ENCODE data around the gene MRC2. TPM values are rescaled to one million over a fixed set of nuclear protein-coding genes. Genes with fewer than 3 reads are reported as not detected.

The MRC2 gene
- total RNA-seq, 1 donor from 2014 or later = 45.9 TPM

DNA sequence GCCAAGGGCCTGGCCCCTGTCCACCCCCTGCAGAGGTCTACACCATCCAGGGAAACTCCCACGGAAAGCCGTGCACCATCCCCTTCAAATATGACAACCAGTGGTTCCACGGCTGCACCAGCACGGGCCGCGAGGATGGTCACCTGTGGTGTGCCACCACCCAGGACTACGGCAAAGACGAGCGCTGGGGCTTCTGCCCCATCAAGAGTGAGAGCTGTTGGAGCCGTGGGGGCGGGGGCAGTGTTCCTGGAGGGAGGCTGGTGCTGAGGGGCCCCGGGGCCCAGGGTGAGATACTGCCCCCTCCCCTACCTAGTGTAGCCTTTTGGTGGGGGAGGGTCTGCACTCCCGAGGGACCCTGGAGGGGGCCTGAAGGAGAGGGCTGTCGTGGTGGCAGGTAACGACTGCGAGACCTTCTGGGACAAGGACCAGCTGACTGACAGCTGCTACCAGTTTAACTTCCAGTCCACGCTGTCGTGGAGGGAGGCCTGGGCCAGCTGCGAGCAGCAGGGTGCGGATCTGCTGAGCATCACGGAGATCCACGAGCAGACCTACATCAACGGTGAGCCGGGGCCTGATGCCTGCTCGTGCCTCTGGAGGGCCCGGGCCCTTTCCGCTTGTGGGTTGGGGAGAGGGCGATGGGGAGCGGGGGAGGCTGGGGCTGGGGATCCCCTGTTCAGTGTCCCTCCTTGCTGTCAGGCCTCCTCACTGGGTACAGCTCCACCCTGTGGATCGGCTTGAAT lies 38.8 kb downstream of the MRC2 start:
- no peak for DNase-seq (ENCODE audit: low read depth)
- TF ChIP-seq, protein P1, sequence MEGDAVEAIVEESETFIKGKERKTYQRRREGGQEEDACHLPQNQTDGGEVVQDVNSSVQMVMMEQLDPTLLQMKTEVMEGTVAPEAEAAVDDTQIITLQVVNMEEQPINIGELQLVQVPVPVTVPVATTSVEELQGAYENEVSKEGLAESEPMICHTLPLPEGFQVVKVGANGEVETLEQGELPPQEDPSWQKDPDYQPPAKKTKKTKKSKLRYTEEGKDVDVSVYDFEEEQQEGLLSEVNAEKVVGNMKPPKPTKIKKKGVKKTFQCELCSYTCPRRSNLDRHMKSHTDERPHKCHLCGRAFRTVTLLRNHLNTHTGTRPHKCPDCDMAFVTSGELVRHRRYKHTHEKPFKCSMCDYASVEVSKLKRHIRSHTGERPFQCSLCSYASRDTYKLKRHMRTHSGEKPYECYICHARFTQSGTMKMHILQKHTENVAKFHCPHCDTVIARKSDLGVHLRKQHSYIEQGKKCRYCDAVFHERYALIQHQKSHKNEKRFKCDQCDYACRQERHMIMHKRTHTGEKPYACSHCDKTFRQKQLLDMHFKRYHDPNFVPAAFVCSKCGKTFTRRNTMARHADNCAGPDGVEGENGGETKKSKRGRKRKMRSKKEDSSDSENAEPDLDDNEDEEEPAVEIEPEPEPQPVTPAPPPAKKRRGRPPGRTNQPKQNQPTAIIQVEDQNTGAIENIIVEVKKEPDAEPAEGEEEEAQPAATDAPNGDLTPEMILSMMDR (IDR thresholded peaks at IDR 0.05; ENCODE audit: insufficient read depth, low read length, poor library complexity, severe bottlenecking) = no peak
- no peak overlapping the region for H3K4me3 ChIP-seq (ENCODE audit: low read depth, low read length)
- no peaks in the 10 kb centered on the region for H3K36me3 ChIP-seq (ENCODE audit: control insufficient read depth, insufficient read depth, low read length)
- H3K27me3 ChIP-seq (ENCODE audit: control insufficient read depth, insufficient read depth, low read length) = no peaks in the 10 kb centered on the region

- Histone ChIP-seq H3K4me3 (ENCODE audit: low read depth, low read length) (no peak overlapping the region), H3K36me3 (ENCODE audit: control insufficient read depth, insufficient read depth, low read length) (no peaks in the 10 kb centered on the region), H3K27me3 (ENCODE audit: control insufficient read depth, insufficient read depth, low read length) (no peaks in the 10 kb centered on the region)
- DNase-seq (ENCODE audit: low read depth) = no peak
- TF ChIP-seq, protein P1 (IDR thresholded peaks at IDR 0.05; ENCODE audit: insufficient read depth, low read length, poor library complexity, severe bottlenecking) = no peak
These were observed 39.5 kb downstream of the MRC2 start for GRCh38 chr17:62666801-62667591.

DNA sequence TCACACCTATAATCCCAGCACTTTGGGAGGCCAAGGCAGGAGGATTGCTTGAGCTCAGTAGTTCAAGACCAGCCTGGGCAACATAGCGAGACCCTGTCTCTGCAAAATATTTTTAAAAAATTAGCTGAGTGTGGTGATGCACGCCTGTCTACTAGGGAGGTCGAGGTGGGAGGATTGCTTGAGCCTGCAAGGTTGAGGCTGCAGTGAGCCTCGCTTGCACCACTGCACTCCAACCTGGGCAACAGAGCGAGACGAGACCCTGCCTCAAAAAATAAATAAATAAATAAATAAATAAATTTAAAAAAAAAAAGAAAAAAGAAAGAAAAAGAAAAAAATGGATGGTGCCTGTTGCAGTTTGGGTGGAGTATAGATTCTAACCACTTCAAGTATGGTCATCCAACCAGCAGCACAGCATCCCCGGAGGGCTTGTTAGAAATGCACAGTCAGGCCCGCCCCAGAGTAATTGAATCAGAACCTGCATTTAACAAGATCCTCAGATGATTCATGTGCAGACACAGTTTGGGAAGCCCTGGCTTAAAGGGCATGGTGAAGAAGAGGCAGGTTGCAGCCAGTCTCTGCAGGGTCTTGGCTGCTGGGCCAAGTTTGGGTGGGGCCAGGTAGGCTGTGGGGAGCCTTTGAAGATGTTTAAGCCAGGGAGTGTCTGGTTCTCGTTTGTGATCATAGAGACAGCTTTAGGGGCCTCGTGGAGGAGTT lies 40.8 kb downstream of the MRC2 start:
- DNase-seq (ENCODE audit: low read depth) = no peak
- Histone ChIP-seq H3K36me3 (ENCODE audit: control insufficient read depth, insufficient read depth, low read length) (no peaks in the 10 kb centered on the region), H3K4me3 (ENCODE audit: low read depth, low read length) (no peak overlapping the region), H3K27me3 (ENCODE audit: control insufficient read depth, insufficient read depth, low read length) (no peaks in the 10 kb centered on the region)
- TF ChIP-seq, protein P1 (IDR thresholded peaks at IDR 0.05; ENCODE audit: insufficient read depth, low read length, poor library complexity, severe bottlenecking) = no peak

DNA sequence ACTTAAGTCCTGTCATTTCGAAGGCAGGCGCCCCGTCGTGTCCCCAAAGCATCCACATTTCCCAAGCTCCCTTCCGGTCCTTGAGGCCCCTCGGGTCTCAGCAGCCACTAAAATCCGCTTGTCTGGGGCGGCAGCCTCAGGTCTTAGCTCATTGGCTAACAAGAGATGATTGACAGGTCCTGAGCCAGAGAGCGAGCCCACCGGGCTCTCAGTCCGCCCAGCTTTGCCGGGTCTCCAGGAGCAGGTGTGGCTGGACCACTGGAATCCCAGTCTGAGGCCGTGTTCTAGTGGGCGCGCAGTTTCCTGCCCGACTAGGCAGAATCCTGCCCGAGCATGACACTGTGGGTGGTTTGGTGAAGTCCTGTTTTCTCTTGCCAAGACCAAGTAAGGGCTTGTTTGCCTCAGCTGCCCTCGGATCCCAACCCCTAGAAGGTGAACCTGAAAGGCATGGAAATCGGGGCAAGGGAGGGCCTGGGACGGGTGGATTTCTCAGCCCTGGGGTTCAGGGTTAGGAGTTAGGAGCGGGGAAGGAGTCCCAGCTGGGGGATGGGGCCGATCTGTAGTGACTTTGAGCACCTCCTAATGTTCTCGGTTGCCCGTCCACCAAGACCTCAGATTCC lies 42.8 kb downstream of the MRC2 start:
- TF ChIP-seq, protein P1 (IDR thresholded peaks at IDR 0.05; ENCODE audit: insufficient read depth, low read length, poor library complexity, severe bottlenecking) = no peak
- H3K4me3 ChIP-seq (ENCODE audit: low read depth, low read length) = no peak overlapping the region
- DNase-seq (ENCODE audit: low read depth) = no peak
- H3K36me3 ChIP-seq (ENCODE audit: control insufficient read depth, insufficient read depth, low read length) = no peaks in the 10 kb centered on the region
- H3K27me3 ChIP-seq (ENCODE audit: control insufficient read depth, insufficient read depth, low read length) = no peaks in the 10 kb centered on the region

DNA sequence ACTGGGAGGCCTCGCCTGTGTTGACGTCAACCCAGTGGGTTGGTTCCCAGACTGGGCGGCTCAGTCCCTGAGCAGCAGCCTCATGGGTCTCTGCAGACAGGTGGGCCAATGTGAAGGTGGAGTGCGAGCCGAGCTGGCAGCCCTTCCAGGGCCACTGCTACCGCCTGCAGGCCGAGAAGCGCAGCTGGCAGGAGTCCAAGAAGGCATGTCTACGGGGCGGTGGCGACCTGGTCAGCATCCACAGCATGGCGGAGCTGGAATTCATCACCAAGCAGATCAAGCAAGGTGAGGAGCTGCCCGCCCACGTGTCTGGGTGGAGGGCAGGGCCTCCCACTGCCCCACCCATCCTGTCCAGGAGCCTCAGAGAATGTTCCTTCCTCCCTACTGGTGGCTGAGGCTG lies 44.1 kb downstream of the MRC2 start:
- H3K4me3 ChIP-seq (ENCODE audit: low read depth, low read length) = no peak overlapping the region
- H3K27me3 ChIP-seq (ENCODE audit: control insufficient read depth, insufficient read depth, low read length) = no peaks in the 10 kb centered on the region
- TF ChIP-seq, protein P1 (IDR thresholded peaks at IDR 0.05; ENCODE audit: insufficient read depth, low read length, poor library complexity, severe bottlenecking) = no peak
- no peak for DNase-seq (ENCODE audit: low read depth)
- peaks cover 2% of the 10 kb centered on the region for H3K36me3 ChIP-seq (ENCODE audit: control insufficient read depth, insufficient read depth, low read length)

Measured in kidney epithelial cell (primary cell).